GM18505 (cell line): ENCODE measurements around the gene F3.

Source experiments
- ATAC-seq: cut with Tn5 transposase; IDR thresholded peaks from one replicate; pipeline ENCODE4 v1.9.1; 2021; ENCODE audit not compliant: unreplicated experiment
- POLR2A ChIP-seq: IDR thresholded peaks from 4 replicates; pipeline ENCODE4 v1.6.1; 2011; ENCODE audit warnings: borderline replicate concordance; ENCODE audit not compliant: insufficient read depth, insufficient read length; ENCODE audit errors: extremely low read depth

Gene F3

DNA sequence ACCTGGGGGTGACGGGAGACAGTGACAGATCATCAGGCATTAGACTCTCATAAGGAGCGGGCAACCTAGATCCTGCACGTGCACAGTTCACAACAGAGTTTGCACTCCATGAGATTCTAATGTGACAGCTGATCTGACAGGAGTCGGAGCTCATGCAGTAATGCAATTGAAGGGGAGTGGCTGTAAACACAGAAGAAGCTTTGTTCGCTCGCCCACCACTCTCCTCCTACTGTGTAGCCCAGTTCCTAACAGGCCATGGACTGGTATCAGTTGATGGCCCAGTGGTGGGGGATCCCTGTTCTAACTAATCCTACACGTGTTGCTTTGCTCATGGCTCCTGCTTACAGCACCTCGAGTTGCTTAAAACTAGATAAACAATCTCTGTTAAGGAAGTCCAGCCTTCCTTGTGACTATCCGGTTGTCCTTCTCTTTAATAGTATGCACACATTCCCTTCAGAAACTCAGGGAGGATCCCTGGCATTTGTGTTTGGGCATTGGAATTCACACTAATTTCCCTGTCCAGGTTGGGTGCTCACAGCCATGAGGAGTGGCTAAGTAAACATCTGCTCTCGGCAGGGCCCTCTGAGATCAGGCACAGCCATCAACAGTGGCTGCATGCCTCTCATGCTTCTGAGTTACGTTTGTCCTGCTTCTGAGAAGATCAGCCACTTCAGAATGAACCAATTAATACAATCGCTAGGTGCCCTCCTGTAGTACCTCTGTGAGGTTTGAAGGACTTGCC is 21.1 kb upstream of the F3 start:
- TF ChIP-seq POLR2A: no peak
- ATAC-seq: no peak

DNA sequence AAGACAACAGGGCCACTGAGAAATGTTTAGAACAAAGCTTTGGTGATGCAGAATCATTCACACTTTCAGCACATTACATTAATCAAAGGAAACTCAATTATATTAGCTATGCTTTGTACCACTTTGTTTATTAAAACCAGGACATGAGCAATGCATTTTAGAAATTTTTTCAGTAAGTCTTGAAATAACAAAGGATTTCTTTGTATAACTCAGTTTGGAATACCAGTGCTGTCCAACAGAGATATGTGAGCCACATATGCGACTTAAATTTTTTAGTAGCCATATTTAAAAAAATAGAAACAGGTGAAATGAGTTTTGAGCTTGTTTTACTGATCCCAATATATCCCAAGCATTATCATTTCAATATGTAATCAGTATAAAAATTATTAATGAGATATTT is 18.8 kb upstream of the F3 start:
- no peak for ATAC-seq
- no peak for TF ChIP-seq POLR2A

DNA sequence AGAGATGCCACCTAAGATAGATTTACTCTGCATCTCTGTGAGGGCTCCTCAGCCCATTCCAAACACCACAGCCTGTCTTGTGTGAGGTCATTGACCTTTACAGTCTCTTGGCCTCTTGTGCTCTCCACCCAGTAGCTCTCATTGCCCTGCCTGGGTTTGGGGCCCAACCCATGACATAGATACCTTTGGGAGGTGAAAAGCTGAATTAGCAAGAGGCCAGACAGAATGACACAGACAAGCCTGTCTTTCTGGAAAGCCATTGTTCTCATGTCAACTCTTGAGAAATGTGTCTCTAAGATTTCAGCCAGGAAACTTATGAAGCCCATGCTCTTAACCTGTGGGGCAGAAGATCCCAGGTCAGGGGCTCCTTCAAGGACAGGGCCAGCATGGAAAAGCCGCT is 18.4 kb upstream of the F3 start:
- no peak for ATAC-seq

DNA sequence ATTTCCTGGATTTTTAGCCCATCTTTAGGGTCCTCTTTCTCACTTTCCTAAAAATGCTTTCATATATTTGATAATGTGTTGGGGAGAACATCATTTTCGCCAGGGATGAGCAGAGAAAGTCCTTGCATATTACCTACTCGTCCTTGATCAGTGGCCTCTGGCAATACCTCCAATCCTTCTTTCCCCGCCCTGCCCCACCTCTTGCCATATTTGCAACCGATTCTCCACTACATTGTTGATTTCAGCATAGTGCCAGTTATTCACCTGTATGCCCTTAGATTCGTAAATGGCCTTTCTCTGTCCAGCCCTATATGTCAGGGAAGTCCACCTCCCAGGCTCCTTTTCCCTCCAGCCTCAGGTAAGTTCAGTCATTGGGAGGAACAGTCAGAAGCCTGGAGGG is 13.5 kb upstream of the F3 start:
- no peak for ATAC-seq
- no peak for TF ChIP-seq POLR2A

More for the DNA sequence above, 18.4 kb upstream of the F3 start:
- no peak for TF ChIP-seq POLR2A

DNA sequence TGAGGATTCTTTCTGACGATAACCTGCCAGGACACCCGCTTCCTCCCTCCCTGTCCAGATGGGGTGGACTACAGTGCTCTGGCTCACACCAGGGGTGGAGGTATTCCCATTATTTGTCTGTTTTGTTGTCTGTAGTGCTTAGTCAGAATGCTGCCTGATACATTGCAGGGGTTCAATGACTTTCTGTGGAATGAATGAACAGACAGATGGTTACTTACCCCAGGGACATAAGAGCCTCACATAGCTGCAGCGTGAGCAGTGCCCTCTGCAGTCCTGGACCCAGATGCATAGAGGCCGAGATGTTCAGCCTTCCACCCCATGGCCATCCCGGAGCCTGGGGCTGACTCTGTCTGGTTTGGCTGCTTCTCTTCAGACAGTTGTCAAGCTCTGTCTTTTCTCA is 13.0 kb upstream of the F3 start:
- no peak for ATAC-seq

DNA sequence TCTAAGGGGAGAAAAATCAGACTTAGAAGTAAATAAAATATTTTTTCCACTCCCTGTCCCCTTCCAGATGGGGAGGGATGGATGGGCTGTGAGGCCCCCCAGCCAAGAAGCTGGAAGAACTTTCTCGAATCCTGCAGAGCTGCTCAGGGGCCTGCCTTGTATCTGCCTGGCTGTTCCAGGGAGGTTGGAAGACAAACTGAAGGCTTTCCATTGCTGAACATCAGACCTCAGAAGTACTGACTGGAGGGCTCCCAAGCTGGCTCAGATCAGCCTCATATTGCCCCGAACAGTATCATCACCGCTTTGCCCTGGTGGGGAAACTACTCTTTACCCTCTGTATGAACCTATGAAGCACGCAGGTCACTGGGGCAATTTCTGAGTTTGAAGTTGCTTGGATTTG is 12.4 kb upstream of the F3 start:
- ATAC-seq: no peak
- no peak for TF ChIP-seq POLR2A

More for the DNA sequence above, 13.0 kb upstream of the F3 start:
- no peak for TF ChIP-seq POLR2A

DNA sequence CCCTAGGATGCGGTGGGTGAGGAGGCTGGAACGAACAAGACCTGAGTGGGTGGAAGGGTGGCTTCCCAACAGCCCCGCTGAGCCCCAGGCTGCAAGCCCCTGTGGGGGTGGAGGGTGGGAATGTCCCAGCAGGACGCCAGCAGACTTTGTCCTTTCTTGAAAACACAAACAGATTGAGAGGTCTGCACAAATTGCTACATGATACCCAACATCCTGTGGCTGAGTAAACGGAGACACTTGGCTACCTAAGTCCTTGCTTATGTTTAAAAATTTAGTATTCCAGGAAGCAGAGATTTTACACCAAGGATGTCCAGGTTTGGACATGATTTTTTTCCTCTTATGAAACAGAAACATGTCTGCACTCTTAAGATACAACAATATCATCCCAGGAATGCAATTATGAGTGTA is 11.8 kb upstream of the F3 start:
- ATAC-seq: no peak
- no peak for TF ChIP-seq POLR2A

DNA sequence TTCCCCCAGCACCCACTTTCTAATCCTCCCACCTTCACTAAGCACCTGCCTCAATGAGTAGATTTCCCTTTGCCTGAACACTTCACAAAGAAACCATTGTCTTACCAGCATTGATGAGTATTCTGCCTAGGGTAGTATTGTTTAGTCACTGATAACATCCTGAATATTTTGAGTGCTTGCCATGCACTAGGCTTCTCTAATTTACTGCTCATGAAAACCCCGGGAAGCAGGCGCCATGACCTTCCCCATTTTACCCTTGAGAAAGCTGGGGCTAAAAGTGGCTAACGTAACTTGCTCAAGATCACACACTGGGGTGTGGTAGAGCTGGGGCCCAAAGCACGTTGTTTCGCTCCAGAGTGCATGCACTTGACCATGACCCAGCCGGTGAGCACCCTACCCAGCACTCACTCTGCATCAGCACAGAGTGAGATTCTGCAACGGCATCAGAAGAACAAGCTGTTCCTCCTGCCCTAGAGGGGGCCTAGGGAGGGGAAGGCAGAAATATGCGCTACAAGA is 10.6 kb upstream of the F3 start:
- TF ChIP-seq POLR2A: no peak
- ATAC-seq: no peak

DNA sequence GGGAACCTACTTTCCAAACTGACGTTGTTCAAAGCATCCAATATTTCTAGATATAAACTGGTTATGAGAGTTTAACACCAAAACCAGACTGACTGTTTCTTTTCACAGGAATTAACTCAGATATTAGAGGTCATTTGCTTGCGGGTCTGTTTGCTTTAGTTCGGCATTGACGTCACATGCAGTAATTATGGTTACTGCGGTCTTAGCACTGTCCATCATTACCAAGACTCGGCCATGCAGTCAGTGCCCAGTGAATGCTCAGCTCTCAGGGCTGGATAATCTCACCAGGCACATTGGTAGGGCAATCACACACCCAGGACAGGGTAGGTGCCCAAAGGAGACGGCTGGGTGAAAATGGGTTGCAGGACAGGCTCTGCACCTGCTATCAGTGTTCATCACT is 9.9 kb upstream of the F3 start:
- TF ChIP-seq POLR2A: no peak
- no peak for ATAC-seq

DNA sequence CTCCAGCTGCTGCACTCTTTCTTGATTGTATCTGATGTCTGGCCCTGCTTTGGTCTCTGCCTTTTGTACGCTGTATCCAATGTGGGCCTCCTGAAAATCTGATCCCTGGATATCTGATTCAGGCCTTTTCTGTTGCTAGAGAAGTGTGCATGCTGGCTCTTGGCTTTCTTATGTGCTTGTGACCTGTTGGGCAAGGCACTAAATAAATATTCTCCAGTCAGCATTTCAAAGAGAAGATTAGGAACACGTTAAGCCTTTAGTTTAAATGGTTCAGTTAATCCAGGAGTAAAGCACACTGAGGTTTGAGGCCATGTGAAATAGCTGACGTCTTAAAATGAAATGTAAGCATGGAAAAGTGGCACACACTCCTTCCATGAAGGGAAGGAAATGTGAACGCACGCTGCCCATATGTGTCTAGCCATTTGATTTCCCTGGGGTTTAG is 9.3 kb upstream of the F3 start:
- no peak for TF ChIP-seq POLR2A

DNA sequence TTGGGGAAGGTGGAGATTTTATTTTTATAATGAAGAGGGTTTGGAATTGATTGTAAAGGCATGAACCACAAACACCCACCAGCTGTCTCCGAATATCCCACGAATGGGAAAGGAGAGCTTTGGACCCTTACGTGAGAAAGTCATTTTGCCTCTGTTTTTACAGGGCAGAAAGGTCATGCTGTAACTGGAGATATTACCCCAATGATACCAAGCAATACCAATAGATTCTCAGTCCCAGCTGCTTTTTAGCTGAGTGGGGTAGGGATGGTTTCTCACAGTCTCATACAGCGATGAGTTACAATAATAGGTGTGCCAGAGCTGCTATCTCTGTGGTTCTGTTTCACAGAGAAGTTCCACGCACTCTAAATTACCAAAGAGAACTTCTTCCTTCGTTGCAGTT is 8.8 kb upstream of the F3 start:
- no peak for ATAC-seq

More for the DNA sequence above, 9.3 kb upstream of the F3 start:
- ATAC-seq: no peak

DNA sequence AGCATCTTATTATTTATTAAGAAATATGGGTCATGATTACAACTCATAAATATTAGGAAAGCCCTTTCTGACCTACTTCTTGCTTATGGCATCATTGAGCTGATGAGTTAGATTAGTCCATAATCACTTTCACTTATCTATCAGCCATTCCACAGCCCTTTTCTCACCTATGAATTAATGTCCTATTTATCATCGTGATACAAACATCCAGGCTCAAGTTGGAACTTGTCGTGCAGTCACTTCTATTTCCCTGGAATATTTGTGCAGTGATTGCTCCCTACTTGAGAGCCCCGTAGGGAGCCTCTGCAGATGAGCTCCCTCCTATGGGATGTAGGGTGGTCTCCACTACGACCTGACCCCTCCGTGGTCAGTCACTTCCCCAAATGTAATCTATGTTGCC is 8.1 kb upstream of the F3 start:
- no peak for ATAC-seq
- TF ChIP-seq POLR2A: no peak

More for the DNA sequence above, 8.8 kb upstream of the F3 start:
- no peak for TF ChIP-seq POLR2A

DNA sequence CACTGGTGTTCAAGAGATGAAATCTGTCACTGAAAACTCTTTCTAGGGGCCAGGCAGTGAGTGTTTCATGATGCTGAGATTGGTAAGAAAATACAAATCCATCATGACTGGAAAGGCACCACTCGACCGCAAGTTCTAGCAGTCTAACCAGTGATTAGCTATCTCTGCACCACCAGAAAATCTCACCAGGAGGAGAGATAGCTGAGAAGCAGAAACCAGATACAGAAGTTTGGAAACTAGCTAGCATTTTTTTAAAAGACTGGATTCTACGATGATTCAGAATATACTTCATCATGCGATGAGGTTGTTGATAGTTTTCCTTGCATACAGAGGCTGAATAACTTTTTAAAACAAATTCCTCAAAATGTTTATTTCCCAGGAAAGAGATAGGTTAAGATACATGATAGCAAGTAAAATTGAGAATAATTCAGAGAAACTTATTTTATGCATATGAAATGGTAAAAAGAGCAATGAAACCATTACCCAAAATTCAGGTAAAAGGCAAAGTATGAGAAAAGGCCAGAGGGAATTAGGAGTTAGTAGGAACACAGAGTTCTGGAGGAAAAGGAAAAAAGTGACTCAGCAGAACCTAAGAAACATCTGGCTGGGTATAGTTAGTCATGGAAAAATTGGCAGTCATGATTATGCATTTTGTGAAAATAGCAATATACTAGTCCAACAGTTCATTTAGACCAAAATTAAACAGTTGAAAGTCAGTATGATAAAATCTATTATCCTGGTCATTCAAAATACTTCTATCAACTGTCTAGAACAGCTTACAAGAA is 3.3 kb upstream of the F3 start:
- ATAC-seq: no peak
- TF ChIP-seq POLR2A: no peak

DNA sequence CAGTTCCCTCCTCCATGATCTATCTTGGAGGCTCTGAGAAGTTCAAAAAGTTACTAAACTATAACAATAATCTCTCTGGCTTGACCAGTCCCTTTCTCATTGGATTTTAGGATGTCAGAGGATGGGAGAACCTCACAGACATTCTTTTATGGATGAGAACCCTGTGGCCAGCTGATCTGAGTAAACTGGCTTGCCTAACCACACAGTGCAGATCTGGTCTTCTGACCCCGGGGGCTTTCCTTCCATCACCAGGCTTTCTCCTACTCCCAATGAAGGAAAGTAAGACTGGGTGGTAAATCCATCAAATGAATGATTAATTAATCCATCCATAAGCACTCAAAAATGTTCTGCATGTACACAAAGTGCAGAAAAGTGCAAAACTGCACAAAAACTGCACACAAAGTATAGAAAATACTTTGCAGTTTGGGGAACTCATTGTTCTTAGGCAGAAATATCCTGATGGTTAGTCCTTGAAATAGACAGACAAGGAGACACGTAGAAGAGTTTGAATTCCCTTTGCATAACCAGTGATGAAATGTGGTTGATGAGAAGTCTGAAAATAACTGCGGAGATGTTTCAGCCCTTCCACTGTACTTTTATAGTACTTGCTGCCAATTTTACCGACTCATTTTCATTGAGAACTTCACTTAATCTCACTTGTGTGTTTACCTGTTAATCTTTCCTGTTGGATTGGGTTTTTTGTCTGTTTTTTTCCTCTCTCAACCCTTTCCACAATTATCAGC is 2.5 kb upstream of the F3 start:
- no peak for TF ChIP-seq POLR2A
- ATAC-seq: no peak

DNA sequence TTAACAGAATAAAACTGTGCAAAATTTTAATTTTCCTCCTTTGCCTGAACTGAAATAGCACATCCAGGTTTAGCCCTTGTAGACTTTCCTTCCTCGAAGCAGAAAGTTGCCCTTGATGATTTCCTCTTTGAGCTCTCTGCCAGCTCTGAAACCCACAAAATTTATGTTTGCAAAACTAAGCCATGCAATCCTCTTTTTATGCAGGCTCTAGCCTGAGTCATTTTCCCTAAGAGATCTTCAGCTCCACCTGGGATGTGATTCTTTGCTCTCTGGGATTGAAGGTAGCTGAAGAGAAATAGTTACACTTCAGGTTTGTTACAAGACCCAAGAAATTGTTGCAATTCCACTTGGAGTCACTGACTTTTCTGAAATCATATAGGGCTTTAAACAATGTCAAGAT is 1.4 kb upstream of the F3 start:
- no peak for TF ChIP-seq POLR2A
- ATAC-seq: no peak
